Activated effector memory CD4-positive, alpha-beta T cell treated with anti-CD3 and anti-CD28 coated beads, Interleukin-2, amount 50 U/mL, for 16 hours (primary cell): ENCODE data around the gene IL26.
"Not testable (repeated sequence)": the region's sequence is repeated elsewhere in the genome, so short reads cannot be mapped to it uniquely, and the experiment has no call there.

Experiments
- DNase-seq: peaks from one replicate; pipeline ENCODE4 v3.0.0-alpha.2; 2020

The IL26 gene

DNA sequence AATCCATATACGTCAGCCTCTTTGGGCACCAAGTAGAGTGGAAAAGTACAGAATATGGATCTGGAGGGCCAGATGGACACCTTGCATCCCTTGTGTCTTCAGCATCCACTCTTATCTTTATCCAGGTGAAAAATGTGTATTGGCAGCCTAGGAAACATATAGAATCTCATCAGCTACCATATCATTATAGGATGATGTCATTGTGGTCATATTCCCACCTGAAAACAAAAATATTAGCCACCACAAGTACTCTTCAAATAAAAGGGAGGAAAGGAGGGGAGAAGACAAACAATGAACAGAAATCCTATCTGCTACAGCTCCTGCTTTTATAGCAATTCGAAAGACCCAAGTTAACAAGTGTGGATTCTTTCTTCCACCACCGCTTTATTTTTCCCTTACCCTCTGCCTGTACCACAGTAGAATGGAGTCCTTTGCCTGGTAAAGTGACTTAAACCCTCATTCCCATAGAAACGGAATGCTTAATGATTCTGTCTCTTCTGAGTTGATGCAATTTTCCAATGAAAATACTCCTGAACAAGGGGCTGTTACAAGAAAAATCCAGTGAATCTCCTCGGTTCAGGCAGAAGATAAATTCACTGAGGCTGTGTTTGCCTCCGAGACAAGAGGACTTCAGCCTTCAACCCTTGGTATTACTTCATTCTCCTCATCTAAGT, 13.8 kb upstream of the IL26 start:
- no peak for DNase-seq

DNA sequence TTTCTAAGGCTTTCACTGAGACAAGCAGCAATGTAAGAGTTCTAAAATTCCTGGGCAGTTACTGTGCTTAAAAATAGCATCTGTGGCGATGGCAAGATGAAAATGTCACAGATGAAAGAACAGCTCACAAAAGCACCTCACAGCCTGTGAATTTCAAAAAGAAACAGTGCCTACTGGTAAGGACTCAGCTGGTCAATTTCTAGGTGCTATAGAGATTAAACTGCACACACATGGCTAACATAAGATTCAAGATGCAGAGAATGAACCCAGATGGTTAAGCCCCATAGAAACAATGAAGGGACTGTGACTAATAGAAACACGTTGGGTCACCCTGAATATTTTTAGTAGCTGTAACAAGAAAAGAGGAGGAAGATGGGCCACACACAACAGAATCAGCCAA, 12.0 kb upstream of the IL26 start:
- DNase-seq, result no peak

DNA sequence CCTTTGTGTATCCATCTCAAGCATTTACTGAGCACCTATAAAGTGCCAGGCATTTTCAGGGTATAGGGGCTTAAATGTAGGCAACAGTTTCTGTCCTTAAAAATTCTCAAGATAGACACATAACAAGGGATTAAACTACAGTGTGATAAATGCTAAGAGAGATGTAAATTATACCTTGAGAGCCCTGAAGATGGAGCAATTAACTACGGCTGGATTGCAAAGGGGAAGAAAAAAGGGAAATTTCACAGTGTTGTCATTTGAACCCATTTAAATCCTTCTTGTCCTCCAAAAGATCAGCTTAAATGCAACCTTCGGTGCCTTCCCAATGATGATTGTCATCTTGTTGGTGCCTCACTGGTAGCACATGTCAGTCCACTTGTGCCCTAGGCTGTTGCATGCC, 11.5 kb upstream of the IL26 start:
- DNase-seq, result no peak

DNA sequence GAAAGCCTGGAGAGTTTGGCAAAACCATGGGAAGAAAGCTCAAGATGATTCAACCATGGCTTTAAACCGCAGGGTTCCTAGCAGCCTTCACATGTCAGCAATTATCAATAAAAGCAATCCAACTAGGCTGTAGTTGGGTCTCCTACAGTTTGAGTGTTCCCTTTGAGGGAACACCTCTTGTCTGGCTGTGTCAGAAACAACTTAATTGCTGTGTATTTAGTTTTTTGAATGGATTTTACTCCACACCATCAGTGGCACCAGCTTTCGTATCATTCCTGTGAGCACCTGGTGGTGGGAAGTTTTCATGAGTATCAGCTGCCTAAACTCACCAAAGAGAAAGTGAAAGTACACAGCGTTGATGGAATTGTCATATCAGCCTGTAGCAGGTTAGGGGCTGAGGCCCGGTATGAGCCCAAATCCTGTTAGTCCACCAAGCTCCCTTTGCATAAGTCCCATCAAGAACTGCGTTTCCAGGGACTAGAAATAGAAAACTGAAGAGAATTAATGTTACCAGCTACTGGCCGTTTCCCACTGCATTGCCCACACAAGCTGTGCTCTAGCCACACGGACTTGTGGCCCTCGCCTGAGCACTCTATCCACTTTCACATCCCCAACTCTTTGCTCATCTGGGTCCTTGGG, 10.9 kb upstream of the IL26 start:
- peak; percentile 71 for DNase-seq

DNA sequence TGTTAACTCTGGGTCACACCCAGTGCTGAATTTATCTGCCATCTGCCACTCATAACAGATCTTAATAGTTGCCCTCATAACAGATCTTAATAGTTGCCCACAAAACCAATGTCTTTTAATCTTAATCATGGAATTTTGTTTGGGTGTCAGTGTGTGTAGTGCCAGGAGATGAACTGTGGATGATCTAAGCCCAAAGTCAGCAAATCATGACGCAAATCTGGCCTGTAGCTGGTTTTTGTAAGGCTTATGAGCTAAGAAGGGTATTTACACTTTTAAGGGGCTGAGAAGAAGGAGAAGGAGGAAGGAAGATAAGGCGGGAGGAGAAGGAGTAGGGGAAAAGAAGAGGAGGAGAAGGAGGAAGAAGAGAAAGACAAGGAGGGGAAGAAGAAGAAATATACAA, 10.0 kb upstream of the IL26 start:
- DNase-seq, result no peak

DNA sequence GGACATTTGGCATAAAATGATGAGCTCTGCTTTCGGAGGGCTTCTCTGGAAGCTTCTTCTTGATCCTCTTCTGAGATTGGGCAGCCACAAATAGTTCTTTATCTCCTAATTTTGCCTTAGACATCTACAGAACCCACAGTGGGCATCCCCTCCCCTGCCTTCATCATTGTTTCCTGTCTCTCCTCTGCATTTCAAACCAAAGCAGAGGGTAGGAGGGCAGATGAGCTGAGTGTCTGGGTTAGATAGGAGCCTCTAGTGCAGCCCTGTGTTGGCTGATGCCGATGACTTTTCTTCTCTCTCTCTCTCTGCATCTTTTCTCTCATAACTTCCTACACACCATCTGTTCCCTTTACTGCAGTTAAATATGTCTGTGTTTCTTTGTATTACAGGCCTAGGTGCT, 8.5 kb upstream of the IL26 start:
- DNase-seq, result no peak

DNA sequence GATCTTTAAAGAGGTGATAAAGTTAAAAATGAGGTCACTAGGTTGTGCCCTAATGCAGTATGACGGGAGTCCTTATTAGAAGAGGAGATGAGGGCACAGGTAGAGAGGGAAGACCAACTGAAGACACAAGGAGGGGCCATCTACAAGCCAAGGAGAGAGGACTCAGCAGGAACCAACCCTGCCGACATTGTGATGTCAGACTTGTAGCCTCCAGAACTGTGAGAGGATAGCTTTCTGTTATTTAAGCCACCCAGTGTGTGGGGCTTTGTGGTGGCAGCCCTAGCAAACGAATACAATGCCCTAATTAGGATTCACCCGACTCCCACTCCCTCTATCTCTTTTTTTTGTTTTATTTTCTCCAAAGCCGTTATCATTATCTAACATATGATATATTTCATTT, 7.9 kb upstream of the IL26 start:
- no peak for DNase-seq

DNA sequence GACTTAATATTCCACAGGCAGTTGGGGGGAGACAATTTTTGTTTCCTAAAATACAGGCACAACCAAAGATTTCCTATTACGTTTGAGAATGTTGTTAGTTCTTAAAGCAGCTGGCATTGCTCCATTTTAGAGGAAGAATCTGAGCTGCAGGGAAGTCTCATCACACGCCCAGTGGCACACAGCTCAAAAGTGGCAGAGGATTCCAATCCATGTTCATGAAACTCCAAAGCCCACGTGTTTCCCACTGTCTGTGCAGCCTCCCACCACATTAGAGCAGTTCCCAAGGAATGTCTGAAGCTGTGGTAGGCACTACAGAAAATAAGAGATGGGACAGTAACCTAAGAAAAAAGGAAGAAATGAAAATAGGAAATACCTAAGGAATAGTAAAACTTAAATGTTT, 6.1 kb upstream of the IL26 start:
- no peak for DNase-seq

DNA sequence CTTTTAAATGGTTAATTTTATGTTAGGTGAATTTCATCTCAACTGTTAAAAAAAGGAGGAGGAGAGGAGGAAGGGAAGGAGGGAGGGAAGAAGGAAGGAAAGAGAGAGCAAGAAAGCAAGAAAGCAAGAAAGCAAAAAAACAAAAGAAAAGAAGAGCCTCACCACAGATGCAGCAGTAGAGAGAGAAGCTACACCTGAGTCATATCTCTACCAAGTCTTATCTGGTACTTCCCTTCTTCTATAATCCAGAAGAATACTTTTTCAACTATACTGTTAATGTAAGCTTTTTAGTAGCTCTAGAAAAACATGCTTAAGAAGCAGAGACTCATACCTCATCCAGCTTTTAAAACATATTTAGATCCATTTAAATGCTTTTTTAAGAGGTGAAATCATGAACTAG, 5.6 kb upstream of the IL26 start:
- DNase-seq, result no peak

DNA sequence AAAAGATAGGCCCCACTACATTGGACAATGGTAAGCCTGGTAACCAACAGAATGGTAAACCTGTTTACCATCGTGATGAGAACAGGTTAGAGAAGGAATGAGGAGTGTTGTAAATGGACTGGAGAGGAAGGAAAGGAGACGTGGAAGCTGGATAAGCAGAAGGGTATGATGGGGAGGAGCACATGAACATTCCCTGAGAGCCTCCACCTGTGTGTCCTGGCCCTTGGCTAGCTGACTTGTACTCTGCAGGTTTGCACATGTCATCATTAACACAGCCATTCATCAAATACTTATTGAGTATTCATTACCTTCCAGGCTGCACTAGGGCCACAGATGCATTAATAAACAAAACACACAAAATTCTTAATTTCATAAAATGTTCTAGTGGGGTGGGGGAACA, 4.3 kb upstream of the IL26 start:
- no peak for DNase-seq

DNA sequence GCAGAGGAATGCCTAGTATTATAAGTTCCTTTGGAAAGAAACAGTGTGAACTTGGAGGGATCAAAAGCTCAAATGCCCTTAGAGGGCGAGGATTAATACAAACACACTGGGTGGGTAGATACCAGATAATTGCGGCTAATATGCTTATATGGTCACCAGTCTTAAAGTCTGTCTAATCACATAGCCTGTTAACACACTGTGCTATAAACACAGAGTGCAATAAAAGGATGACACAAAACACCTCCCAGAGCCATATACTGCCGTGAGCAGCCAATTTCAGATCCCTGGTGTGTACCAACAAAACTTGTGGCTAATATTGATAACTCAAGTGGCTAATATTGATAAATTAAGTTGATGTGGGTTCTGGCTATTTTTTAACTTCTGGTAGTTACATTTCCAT, 1.7 kb upstream of the IL26 start:
- no peak for DNase-seq

DNA sequence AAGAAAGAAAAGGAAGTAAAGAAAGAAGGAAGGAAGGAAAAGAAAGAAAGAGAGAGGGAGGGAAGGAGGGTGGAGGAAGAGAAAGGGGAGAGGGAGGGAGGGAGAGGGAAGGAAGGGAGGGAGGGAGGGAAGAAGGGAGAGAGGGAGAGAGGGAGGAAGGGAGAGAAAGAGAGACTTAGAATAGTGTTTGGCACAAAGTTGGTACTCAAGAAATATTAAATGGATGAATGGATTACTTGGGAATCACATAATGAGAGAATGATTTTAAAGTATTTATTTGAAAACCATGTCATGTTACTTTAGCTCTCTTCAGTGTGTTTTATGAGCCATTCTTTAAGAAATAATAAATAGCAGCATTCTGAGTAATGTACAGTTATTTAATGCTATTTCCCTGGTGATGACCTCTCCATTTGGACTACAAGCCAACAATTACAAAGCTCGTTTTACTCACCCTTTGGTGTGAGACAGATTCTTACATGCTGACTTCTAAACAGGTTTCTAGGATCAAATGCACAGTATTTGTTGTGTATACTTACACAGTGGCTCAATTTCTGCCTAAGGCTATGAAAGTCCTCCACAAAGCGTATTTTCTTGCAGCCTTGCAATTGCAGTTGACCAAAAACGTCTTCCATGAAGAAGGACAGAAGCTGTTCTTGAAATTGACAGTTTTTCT, 861 bp downstream of the IL26 start:
- DNase-seq, result no peak

DNA sequence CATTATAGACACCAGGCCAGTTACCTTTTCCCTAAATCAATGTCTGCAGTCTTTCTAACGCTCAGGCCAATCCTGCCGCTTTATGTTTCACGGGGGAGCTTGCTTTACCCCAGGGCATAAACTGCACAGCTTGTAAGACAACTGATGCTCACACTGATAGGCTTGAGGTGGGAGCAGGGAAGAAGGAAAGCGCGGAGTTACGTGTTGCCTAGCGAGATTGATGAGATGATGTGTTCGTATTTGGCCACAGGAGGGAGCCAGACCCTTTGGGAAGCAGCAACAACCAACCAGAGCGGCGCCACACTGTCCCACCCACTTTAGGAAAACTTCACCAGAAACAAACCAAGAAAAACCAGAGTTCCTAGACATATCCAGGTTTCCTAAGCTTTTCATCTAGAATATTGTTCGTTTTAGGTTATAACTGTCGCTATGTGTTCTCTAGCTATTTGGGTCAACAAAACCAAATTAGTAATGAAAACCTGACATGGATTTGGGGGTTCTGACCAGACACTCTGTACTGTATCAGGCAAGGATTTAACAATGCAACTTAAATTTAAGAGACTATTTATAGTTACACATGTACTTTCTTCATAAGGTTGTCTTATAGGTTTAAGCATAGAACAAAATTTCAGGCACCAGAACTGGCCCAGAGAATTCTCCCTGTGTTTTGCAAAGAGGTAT, 2.4 kb downstream of the IL26 start:
- DNase-seq, result peak; percentile 86

DNA sequence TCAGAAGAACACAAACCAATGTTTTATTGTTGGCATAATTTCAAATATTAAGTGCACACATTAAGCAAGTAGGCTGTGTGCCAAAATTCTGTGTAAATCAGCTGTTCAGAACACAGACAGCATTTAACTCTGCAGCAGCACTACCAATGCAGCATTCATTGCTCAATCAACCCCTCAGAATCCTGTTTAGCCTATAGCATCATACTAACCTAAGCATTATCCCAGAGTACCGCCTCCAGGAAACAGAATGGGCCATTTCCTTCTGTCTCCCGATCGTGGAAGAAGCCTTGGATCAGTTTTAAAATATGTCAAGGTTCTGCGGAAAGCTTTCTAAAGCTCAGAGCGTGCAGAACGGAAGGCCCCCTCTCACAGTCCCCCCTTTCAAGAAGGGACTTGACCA, 3.3 kb downstream of the IL26 start:
- no peak for DNase-seq

DNA sequence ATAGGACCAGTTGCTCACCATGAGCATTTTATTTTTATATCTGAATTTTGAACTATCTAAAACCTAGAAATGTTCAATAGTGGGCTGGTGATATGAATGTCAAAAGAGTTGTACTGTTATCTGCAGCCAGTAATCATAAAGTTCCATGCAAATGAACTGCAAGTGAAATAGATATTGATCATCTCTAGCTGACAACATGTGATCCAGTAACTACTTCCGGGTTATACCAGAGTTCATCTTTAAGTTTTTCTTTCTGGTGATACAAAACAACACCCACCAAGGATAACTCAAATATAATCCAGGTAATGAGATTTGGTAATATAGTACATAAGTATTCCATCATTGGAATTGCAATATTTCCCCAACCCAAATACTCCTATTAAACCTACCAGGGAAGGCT, 4.1 kb downstream of the IL26 start:
- DNase-seq, result no peak

DNA sequence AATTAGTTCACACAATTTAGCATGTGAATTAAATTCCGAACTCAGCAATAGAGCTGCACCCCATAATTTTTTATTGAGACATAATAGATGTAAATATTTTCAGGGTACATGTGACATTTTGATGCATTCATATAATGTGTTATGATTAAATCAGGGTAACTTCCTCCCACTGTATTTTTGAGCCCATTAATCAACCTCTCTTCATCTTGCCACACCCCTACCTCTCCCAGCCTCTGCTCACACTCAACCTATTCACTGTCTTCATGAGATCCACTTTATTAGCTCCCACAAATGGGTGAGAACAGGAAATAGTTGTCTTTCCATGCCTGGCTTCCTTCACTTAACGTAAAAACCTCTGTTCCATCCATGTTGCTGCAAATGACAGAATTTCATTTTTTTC, 14.7 kb downstream of the IL26 start:
- no peak for DNase-seq

DNA sequence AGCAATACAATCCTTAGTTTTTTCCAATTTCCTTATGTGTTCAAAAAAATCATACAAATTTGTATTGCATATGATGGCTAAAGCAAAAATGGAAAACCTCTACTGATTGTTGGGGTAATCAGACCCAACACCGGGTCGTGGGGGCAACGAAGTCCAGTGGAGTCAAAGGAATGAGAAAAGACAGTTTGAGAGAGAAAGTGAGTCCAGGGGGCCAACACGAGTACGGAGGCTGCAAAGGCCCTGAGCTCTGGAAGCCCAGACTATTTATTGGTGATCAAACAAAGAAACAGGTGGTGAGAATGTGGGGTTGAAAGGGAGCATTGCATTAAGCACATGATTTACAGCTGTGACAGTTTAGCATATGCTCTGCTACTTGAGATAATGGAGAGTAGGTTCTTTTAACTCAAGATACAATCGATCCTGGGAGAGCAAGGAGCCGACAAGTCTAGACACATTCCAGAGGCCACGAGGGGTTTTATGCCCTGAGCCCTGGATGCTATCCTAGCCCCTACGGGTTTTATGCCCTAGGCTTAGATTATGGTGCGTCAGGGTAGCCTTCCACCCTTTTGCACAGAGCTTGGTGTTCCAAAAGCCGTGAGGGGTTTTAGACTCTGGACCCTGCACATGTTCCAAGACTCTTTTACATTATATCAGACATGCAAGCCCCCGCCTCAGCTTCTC, 16.4 kb downstream of the IL26 start:
- DNase-seq, result not testable (repeated sequence)

DNA sequence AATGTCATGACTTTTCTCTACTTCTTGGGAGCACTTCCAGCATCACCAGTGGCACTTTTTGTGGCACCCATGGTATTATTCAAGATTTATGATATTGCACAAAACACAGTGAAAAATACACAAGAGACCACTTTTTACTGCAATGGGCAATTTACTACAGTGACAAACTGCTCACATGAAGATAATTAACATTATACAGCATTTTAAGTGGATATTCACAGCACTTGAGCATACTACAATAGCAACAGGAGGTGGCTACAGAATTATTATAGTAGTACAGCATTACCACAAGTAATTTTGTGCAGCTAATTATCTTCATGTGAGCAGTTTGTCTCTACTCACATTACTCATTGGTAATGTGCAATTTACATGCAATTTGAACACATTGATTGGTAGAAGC, 18.3 kb downstream of the IL26 start:
- no peak for DNase-seq

DNA sequence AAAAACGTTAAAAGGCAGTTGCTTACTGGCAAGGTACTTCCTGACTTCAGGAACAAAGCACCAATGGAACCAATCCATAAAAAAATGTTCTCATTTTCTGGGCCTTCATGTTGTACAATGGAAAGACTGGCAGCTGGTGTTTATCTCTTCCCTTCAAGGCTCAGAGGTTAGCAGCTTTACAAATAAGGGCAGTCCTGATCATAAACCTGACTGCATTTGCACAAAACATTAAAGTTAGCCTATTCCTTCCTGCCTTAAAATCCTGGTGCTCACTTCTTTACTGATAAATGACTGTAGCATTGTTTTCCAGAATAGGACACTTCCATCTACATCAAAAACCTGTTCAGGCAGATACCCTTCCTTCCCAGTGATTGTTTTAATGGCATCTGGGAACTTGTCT, 19.2 kb downstream of the IL26 start:
- DNase-seq, result no peak

DNA sequence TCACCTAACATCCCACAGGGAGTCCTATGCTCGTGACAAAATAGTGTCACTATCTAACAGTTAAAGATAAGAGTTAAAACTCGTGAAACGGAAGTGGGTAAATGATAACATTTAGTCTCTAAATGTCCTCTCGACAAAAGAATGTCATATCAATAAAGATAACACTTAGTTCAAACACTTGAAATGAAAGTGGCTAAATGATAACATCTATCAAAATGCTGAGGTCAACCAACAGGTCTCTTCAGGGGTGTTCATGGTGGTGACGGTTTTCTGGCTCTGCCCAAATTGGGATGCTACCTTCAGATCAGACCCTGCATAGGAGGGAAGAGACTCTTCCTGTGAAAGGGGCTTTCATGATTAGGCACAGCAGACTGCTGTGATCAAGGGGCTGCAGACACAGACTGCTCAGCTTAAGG, 22.1 kb downstream of the IL26 start:
- no peak for DNase-seq

DNA sequence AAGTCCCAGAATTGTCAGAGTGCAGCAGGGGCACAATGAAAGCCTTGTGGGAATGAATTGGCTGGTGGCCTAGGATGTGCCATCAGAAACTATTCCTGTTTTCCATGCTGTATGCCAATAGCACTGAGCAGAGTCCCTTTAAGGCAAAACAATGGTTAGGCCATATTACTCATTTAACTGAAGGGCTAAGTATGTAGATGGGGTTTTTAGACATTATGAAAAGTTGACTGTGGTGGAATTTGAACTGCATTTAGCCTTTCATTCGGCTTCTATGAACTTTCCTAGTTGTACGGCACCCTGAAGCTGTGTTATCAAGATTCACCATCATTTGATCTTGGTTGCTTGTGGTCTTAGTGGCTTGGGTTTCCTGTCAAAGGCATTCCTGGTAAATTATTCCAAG, 24.8 kb downstream of the IL26 start:
- DNase-seq, result no peak

DNA sequence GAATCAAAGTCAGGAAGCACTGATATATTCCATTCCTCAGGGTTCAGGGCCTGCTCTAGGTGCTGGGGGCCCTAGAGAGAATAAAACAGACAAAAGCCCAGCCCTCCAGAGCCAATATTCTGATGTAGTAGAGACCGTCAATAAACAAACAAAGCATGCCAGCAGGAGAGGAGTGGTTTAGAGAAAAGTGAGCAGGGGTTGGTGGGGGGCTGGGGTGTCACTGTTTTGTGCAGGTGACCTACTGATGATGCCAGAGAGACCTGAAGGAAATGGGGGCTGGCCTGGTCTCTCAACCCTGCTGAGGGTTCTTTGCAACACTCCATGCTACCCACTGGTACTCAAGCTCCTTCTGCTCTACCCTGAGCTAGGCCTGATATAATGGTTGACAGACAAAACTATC, 26.5 kb downstream of the IL26 start:
- no peak for DNase-seq

DNA sequence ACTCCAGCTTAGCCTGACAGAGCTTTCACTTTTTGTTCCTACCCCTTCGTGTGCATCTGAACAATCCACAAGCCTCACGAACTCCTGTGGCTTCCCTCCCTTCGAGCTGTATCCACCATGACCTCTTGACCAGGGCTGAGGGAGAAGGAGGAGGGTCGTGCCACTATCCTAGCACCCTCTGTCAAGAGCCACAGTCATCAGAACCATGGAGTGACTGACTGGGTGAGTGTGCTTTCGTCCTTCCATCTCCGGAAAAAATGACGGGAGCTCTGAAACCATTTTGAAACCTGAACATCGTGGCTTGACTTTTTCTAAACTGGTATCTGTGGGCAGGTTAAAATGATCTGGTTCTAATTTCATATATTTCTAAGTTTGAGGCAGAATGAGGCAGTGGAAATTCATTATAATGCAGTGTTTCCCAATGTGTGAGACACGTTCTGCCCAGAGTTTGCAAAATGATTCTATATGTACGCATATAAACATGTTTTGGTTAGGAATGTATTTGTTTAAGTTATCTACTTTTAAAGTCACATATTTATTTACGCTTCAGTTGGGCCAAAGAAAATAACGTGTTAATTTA, 27.0 kb downstream of the IL26 start:
- DNase-seq, result no peak
